OCI-LY1 (cell line): ENCODE results near the gene PTPRA.

Source experiments
- H2AFZ ChIP-seq: fragments of 200-600 bp; sonication (generic), shearing (Covaris generic); 2 replicates; pipeline ENCODE4 v1.6.0; 2014; ENCODE audit warnings: antibody characterized with exemption, mild to moderate bottlenecking, low read length
- H3F3A ChIP-seq: fragments of 200-600 bp; sonication (generic), shearing (Covaris generic); 2 replicates; pipeline ENCODE4 v1.6.0; 2014; ENCODE audit warnings: mild to moderate bottlenecking, antibody characterized with exemption, low read length, moderate library complexity; ENCODE audit not compliant: insufficient read depth
- H3K27ac ChIP-seq: fragments of 200-600 bp; sonication (generic); 2 replicates; pipeline ENCODE4 v1.5.1; 2014; ENCODE audit warnings: low read length, mixed run types, mild to moderate bottlenecking, low read depth; ENCODE audit not compliant: poor library complexity, severe bottlenecking
- H3K27me3 ChIP-seq: fragments of 200-600 bp; sonication (generic); 2 replicates; pipeline ENCODE4 v1.6.0; 2014; ENCODE audit warnings: antibody characterized with exemption, mild to moderate bottlenecking, low read length, moderate library complexity; ENCODE audit not compliant: insufficient read depth
- H3K36me3 ChIP-seq: fragments of 200-600 bp; sonication (generic); 2 replicates; pipeline ENCODE4 v1.6.1; 2014; ENCODE audit warnings: mild to moderate bottlenecking, antibody characterized with exemption, low read length, moderate library complexity, mixed read lengths; ENCODE audit not compliant: insufficient read depth
- H3K4me1 ChIP-seq: fragments of 200-600 bp; sonication (generic); 2 replicates; pipeline ENCODE4 v1.5.1; 2014; ENCODE audit warnings: mild to moderate bottlenecking, low read length, moderate library complexity; ENCODE audit not compliant: insufficient read depth, severe bottlenecking
- H3K4me2 ChIP-seq: fragments of 200-600 bp; sonication (generic), shearing (Covaris generic); 2 replicates; pipeline ENCODE4 v1.6.1; 2014; ENCODE audit warnings: low read length
- H3K4me3 ChIP-seq: fragments of 200-600 bp; sonication (generic); 2 replicates; pipeline ENCODE4 v1.5.1; 2014; ENCODE audit warnings: low read length, low read depth, mild to moderate bottlenecking, mixed read lengths; ENCODE audit not compliant: poor library complexity, severe bottlenecking
- H3K79me2 ChIP-seq: fragments of 200-600 bp; shearing (Covaris generic); 2 replicates; pipeline ENCODE4 v1.6.1; 2016; ENCODE audit warnings: mixed run types, low read length, mixed read lengths; ENCODE audit not compliant: insufficient read depth
- H3K9ac ChIP-seq: fragments of 200-600 bp; sonication (generic), shearing (Covaris generic); 2 replicates; pipeline ENCODE4 v1.6.1; 2014; ENCODE audit warnings: mild to moderate bottlenecking, low read length, mixed read lengths
- H3K9me2 ChIP-seq: fragments of 200-600 bp; sonication (generic), shearing (Covaris generic); 2 replicates; pipeline ENCODE4 v1.6.1; 2014; ENCODE audit warnings: low read depth, mild to moderate bottlenecking, low read length, mixed read lengths
- H3K9me3 ChIP-seq: fragments of 200-600 bp; shearing (Covaris generic); 2 replicates; pipeline ENCODE4 v1.6.1; 2014; ENCODE audit warnings: low read length, mixed read lengths
- H4K20me1 ChIP-seq: fragments of 200-600 bp; sonication (generic), shearing (Covaris generic); 2 replicates; pipeline ENCODE4 v1.6.0; 2016; ENCODE audit warnings: mild to moderate bottlenecking, low read length; ENCODE audit not compliant: insufficient read depth
- EZH2 ChIP-seq: fragments of 200-600 bp; sonication (generic), shearing (Covaris generic); IDR thresholded peaks from 2 replicates; pipeline ENCODE4 v1.8.0; 2017; ENCODE audit warnings: borderline replicate concordance, mixed run types, mild to moderate bottlenecking, antibody characterized with exemption, low read length, moderate library complexity, mixed read lengths
- TF ChIP-seq, protein P1 (sequence below): fragments of 200-600 bp; sonication (generic), shearing (Covaris generic); IDR thresholded peaks from 2 replicates; pipeline ENCODE4 v1.5.1; 2017; ENCODE audit warnings: mild to moderate bottlenecking, antibody characterized with exemption, low read length, moderate library complexity, mixed read lengths

Gene PTPRA

DNA sequence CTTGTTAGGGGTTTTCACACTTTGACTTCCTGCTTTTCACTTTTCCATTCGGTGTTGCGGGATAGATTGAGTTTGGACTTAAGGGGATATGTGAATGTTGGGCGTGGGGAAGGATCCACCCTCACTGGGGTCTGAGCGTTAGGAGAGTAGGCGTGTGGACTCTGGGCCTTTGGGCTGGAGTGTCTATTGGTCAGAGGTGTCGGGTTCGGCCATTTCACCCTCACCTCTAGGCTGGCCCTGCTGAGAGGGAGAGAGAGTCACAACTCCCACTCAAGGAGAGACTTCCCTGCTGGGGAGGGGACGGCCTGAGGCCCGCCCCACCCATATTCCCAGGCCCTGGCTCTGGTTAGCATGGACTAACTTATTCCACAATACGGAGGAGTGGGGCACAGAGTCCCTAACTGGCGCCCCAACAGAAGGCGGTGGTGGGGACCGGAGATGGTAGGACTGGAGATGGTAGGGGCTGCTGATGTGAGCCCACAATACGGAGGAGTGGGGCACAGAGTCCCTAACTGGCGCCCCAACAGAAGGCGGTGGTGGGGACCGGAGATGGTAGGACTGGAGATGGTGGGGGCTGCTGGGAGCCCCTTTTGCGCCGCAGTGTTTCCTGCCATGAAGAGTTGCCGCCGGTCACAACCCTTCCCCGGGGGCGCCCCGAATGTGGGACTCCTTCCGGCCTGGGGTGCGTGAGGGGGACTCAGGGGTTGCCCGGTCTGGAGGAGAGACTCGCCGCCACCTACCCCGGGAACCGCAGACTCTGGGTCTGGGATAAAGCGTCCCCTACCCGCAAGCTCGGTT lies 1.4 kb upstream of the PTPRA start:
- Histone ChIP-seq H4K20me1 (no peaks in the 10 kb centered on the region), H2AFZ (no peak overlapping the region), H3K36me3 (peaks cover 2% of the 10 kb centered on the region; the same call in 1 of the 2 replicates), H3K9me3 (no peaks in the 10 kb centered on the region), H3K9me2 (no peaks in the 10 kb centered on the region), H3K9ac (peak overlapping the region; percentile 90), H3K79me2 (peaks cover 30% of the 10 kb centered on the region), H3K4me3 (peak overlapping the region; percentile 83), H3K27me3 (no peaks in the 10 kb centered on the region), H3K4me2 (peak overlapping the region; percentile 97), H3F3A (no peaks in the 10 kb centered on the region), H3K27ac (no peak overlapping the region), H3K4me1 (peaks cover 37% of the 10 kb centered on the region)
- no peak for TF ChIP-seq EZH2
- TF ChIP-seq, protein P1, sequence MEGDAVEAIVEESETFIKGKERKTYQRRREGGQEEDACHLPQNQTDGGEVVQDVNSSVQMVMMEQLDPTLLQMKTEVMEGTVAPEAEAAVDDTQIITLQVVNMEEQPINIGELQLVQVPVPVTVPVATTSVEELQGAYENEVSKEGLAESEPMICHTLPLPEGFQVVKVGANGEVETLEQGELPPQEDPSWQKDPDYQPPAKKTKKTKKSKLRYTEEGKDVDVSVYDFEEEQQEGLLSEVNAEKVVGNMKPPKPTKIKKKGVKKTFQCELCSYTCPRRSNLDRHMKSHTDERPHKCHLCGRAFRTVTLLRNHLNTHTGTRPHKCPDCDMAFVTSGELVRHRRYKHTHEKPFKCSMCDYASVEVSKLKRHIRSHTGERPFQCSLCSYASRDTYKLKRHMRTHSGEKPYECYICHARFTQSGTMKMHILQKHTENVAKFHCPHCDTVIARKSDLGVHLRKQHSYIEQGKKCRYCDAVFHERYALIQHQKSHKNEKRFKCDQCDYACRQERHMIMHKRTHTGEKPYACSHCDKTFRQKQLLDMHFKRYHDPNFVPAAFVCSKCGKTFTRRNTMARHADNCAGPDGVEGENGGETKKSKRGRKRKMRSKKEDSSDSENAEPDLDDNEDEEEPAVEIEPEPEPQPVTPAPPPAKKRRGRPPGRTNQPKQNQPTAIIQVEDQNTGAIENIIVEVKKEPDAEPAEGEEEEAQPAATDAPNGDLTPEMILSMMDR: no peak

DNA sequence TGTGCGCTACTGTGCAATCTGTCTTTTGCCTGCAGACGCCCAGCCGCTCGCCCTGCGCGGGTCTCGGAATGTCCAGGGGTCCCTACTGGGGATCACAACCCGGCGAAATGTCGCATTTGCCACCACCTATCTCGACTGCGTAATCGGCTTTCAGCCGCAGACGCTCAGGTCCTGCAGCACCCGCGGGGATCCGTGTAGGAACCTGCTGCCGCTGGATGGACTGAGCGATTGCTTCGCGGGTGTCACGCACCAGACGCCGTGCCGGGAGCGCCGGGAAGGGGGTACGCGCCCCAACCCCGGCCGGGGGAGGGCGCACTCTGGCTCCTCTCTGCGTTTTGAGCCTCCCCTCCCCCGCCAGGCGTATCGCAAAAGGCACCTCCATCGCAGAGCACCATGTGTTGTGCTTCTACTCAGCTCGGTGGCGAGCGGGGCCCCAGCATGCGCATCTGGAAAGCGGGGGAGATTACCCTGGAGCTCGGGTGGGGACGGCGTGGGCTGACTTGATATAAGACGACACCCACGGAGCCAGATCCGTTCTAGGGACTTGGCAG lies 747 bp upstream of the PTPRA start:
- Histone ChIP-seq H3K9me3 (no peaks in the 10 kb centered on the region), H3K4me3 (peak overlapping the region; percentile 83), H3K27ac (peak overlapping the region; percentile 40), H2AFZ (no peak overlapping the region), H3K4me1 (peaks cover 37% of the 10 kb centered on the region), H3K79me2 (peaks cover 36% of the 10 kb centered on the region), H3K9me2 (no peaks in the 10 kb centered on the region), H3K9ac (peak overlapping the region; percentile 90), H3K36me3 (no peaks in the 10 kb centered on the region), H3K27me3 (no peaks in the 10 kb centered on the region), H3K4me2 (peak overlapping the region; percentile 97), H4K20me1 (no peaks in the 10 kb centered on the region), H3F3A (no peaks in the 10 kb centered on the region)
- TF ChIP-seq, protein P1: peak; percentile 45
- TF ChIP-seq EZH2: no peak

DNA sequence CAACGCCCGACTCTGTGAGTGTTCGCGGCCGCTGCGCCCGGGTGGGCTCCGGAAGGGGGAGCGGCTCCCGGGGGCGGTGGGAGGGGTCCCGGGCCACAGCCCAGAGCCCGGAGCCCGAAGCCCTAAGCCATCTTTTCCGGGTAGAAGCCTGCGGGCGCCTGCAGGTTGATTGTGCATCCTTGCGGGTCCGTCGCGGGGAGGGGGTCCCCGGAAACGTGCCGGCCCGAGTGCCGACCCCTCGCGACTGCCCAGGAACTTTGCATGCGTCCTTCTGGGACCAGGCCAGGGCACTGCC lies 413 bp downstream of the PTPRA start:
- no peak for TF ChIP-seq EZH2
- TF ChIP-seq, protein P1: no peak
- no peaks in the 10 kb centered on the region for H3K27me3 ChIP-seq
- H3K36me3 ChIP-seq: no peaks in the 10 kb centered on the region
- no peaks in the 10 kb centered on the region for H4K20me1 ChIP-seq
- H3K4me1 ChIP-seq: peaks cover 37% of the 10 kb centered on the region
- peak overlapping the region; percentile 83 for H3K4me3 ChIP-seq
- peak overlapping the region; percentile 97 for H3K4me2 ChIP-seq
- no peaks in the 10 kb centered on the region for H3F3A ChIP-seq
- no peaks in the 10 kb centered on the region for H3K9me2 ChIP-seq
- H3K27ac ChIP-seq: peak overlapping the region; percentile 12
- H3K9ac ChIP-seq: peak overlapping the region; percentile 88
- no peaks in the 10 kb centered on the region for H3K9me3 ChIP-seq
- H2AFZ ChIP-seq: no peak overlapping the region
- peaks cover 37% of the 10 kb centered on the region for H3K79me2 ChIP-seq
